ENCODE data around the gene GABRG3. TPM values are rescaled to one million over a fixed set of nuclear protein-coding genes. Genes with fewer than 3 reads are reported as not detected.

Gene GABRG3
- total RNA-seq, 1 experiment from 2014 or later: not detected

- CTCF ChIA-PET: no interaction called here
- Histone ChIP-seq H2AFZ (ENCODE audit: low read depth, low read length, poor library complexity, severe bottlenecking) (no peak overlapping the region), H3K4me2 (ENCODE audit: low read length) (no peak overlapping the region), H3K27me3 (ENCODE audit: insufficient read depth, low read length) (no peaks in the 10 kb centered on the region), H3K9me3 (ENCODE audit: control insufficient read depth in 1 of 2, insufficient read depth in 1 of 2, low read depth in 1 of 2, low read length in 2 of 2) (peaks cover 18 to 50% of the 10 kb centered on the region in 2 experiments; a peak in 2 of 4 replicates), H3K9me2 (ENCODE audit: insufficient read depth) (no peaks in the 10 kb centered on the region), H4K20me1 (ENCODE audit: insufficient read depth) (no peaks in the 10 kb centered on the region), H3K4me3 (replicated peaks in 1 of 2; ENCODE audit: low read depth in 1 of 2, low read length in 2 of 2) (no peak overlapping the region), H3K36me3 (ENCODE audit: control insufficient read depth in 1 of 2, insufficient read depth in 2 of 2, low read length in 2 of 2) (no peaks in the 10 kb centered on the region), H3K27ac (ENCODE audit: low read depth, low read length) (no peak overlapping the region), H3K79me2 (ENCODE audit: insufficient read depth, low read length) (no peaks in the 10 kb centered on the region), H3K4me1 (ENCODE audit: control insufficient read depth in 1 of 2, insufficient read depth in 2 of 2, low read length in 2 of 2) (no peaks in the 10 kb centered on the region), H3K9ac (ENCODE audit: low read length) (no peak overlapping the region)
- TF ChIP-seq SRF (IDR thresholded peaks at IDR 0.05; ENCODE audit: low read depth) (no peak), CEBPB (IDR thresholded peaks at IDR 0.05; ENCODE audit: low read depth) (no peak), SIN3A (IDR thresholded peaks at IDR 0.05; ENCODE audit: low read depth) (no peak), ZFX (IDR thresholded peaks at IDR 0.05) (no peak), MAX (IDR thresholded peaks at IDR 0.05) (no peak), EZH2phosphoT487 (IDR thresholded peaks at IDR 0.05; ENCODE audit: borderline replicate concordance) (no peak), ZBTB33 (IDR thresholded peaks at IDR 0.05; ENCODE audit: extremely low read depth, insufficient replicate concordance, low read length) (no peak), ATF3 (IDR thresholded peaks at IDR 0.05) (no peak), CTCF (IDR thresholded peaks at IDR 0.05 in 2 of 3, conservative IDR thresholded peaks at IDR 0.05 in 1 of 3; ENCODE audit: borderline replicate concordance in 1 of 3, insufficient read depth in 1 of 3, low read depth in 2 of 3, low read length in 2 of 3) (no peak), YY1 (IDR thresholded peaks at IDR 0.05; ENCODE audit: extremely low read depth, insufficient replicate concordance, low read depth, low read length) (no peak), EGR1 (IDR thresholded peaks at IDR 0.05; ENCODE audit: low read depth) (no peak), REST (IDR thresholded peaks at IDR 0.05; ENCODE audit: low read depth) (no peak), JUND (IDR thresholded peaks at IDR 0.05) (no peak), CBX3 (IDR thresholded peaks at IDR 0.05; ENCODE audit: low read depth) (no peak), SP1 (IDR thresholded peaks at IDR 0.05; ENCODE audit: low read depth) (no peak)
- DNase-seq (ENCODE audit: low read depth, low spot score): no peak
- intact Hi-C loops (cut with micrococcal nuclease): no loop called here
- POLR2A ChIA-PET: no interaction called here
- ATAC-seq: no peak
- RAD21 ChIA-PET (ENCODE audit: low non-redundant PET in 1 of 2, low total read pairs in 2 of 2, uncharacterized antibody in 2 of 2, unreplicated experiment in 2 of 2): no interaction called here
- no TSS peak for BruUV-seq (replicated peaks)
These were observed 103.2 kb downstream of the GABRG3 start for GRCh38 chr15:27074179-27074578.

Data from HCT116 (cell line).